ENCODE measurements around the gene INSM1. TPM values are rescaled to one million over a fixed set of nuclear protein-coding genes. Genes with fewer than 3 reads are reported as not detected.

INSM1 gene
- total RNA-seq, 2 experiments from 2014 or later = not detected

DNA sequence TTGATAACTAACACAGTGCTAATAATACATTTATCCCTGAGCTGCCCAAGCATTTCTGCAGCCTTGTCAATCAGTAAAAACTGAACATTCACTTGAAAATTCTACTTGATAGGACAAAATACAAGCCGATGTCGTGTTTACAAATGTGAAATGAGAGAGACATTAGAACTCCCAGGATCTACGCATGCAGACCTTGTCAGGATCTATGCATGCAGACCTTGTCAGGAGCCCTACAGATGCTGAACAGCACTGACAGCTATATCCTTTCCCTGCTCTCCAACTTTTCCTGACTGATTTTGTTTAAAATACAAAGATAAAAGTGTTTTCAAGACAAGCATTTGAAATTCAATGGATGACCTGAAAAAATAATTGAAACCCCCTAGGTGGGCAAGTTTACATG, 28.9 kb downstream of the INSM1 start:
- intact Hi-C loops (cut with DNase I, micrococcal nuclease) = no loop called here
- H3K27ac ChIP-seq (ENCODE audit: low read depth in 1 of 2, low read length in 2 of 2) = no peak overlapping the region
- TF ChIP-seq CTCF (IDR thresholded peaks at IDR 0.05) = no peak
- Mint-ChIP-seq H3K4me1 (ENCODE audit: low read depth) (no peaks in the 10 kb centered on the region), H3K9me3 (no peaks in the 10 kb centered on the region), H3K27ac (no peak overlapping the region), H3K27me3 (no peaks in the 10 kb centered on the region), H3K4me3 (no peak overlapping the region), H3K36me3 (ENCODE audit: low read depth) (peaks cover 36% of the 10 kb centered on the region)
- H3K9me3 ChIP-seq (ENCODE audit: control insufficient read depth in 1 of 2, insufficient read depth in 1 of 2, low read length in 2 of 2) = no peaks in the 10 kb centered on the region
- no peaks in the 10 kb centered on the region for H3K4me1 ChIP-seq (ENCODE audit: insufficient read depth, low read length)
- DNase-seq = no peak
- ATAC-seq (ENCODE audit: poor library complexity) = no peak
- no peak overlapping the region for H3K4me3 ChIP-seq (ENCODE audit: low read length)
- no peaks in the 10 kb centered on the region for H3K27me3 ChIP-seq (ENCODE audit: control insufficient read depth in 1 of 2, insufficient read depth in 2 of 2, low read length in 2 of 2)
- ChIA-PET POLR2A (no interaction called here), CTCF (no interaction called here)
- peaks cover 5% of the 10 kb centered on the region for H3K36me3 ChIP-seq (ENCODE audit: insufficient read depth, low read length)

DNA sequence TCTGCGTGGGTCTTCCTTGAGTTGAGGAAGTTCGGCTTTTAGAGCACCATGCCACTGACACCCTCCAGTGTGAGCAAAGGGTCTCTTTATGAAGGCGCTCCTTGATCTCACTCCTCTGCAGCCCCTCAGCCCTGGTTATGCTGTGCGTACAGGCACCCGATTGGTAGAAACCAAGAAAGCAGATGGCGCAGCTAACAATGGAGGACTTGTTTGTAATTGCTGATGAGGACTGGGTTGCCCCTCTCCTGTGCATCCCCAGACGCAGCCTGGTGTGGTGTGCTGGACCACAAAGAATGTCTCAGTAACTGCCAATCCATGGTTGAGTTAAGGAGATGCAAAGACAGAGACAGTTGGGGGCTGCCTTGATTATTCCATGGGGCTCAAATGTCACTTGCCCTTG, 30.2 kb downstream of the INSM1 start:
- H3K4me1 Mint-ChIP-seq (ENCODE audit: low read depth) = no peaks in the 10 kb centered on the region
- no peak overlapping the region for H3K27ac Mint-ChIP-seq
- intact Hi-C loops (cut with DNase I, micrococcal nuclease) = no loop called here
- no peaks in the 10 kb centered on the region for H3K9me3 Mint-ChIP-seq
- Histone ChIP-seq H3K27me3 (ENCODE audit: control insufficient read depth in 1 of 2, insufficient read depth in 2 of 2, low read length in 2 of 2) (no peaks in the 10 kb centered on the region), H3K36me3 (ENCODE audit: insufficient read depth, low read length) (peaks cover 9% of the 10 kb centered on the region), H3K9me3 (ENCODE audit: control insufficient read depth in 1 of 2, insufficient read depth in 1 of 2, low read length in 2 of 2) (no peaks in the 10 kb centered on the region), H3K4me1 (ENCODE audit: insufficient read depth, low read length) (no peaks in the 10 kb centered on the region), H3K27ac (ENCODE audit: low read depth in 1 of 2, low read length in 2 of 2) (no peak overlapping the region), H3K4me3 (ENCODE audit: low read length) (no peak overlapping the region)
- no peak for TF ChIP-seq CTCF (IDR thresholded peaks at IDR 0.05)
- DNase-seq (no peak), ATAC-seq (ENCODE audit: poor library complexity) (no peak)
- H3K36me3 Mint-ChIP-seq (ENCODE audit: low read depth) = peaks cover 36% of the 10 kb centered on the region
- H3K27me3 Mint-ChIP-seq = no peaks in the 10 kb centered on the region
- ChIA-PET CTCF (no interaction called here), POLR2A (no interaction called here)
- no peak overlapping the region for H3K4me3 Mint-ChIP-seq

DNA sequence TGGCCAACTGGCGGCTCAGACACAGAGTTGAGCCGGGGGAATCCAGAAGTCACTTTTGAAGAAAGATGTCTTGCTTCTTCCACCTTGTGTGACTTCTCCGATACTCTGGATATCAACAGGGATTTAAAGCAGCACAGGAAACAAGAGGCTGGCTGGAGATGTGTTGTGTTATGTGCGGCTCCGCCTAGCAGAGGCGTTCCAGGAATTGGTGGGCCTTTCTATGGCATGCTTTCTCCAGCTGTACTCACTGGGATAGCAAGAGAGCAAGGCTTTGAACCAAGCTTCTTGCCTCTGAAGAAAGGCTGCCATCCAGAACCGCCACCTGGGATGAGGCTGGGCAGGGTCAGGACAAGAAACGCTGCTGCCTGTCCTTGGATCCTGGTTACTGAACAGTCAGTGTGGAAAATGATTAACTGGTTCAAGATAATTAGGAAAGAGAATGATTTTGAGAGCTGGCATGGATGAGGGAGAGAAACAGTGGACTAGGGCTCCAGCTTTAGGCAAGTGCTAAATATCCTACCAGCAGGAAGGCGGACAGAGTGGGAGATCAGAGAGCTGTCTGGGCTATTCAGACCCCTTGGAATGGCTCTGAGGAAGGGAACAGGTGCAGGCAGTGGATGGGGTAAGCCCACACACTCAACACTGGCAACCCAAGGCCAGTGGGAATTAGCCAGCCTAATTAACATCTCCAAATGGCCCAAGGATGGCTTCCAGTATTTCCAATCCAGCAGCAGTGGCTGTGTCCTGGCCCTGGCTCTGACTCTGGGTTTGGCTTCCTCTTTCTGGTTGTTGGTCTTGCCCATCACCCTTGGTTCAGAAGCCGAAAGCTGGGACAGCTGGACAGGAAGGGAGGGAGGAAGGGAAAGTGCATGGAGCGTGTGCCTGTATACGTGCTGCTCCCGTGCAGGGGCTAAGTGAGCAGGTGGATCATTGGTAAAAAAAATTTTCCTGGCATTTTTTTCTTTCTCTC, 31.9 kb downstream of the INSM1 start:
- ATAC-seq (ENCODE audit: poor library complexity) (no peak), DNase-seq (no peak)
- ChIA-PET POLR2A (no interaction called here), CTCF (no interaction called here)
- Histone ChIP-seq H3K9me3 (ENCODE audit: control insufficient read depth in 1 of 2, insufficient read depth in 1 of 2, low read length in 2 of 2) (no peaks in the 10 kb centered on the region), H3K4me3 (ENCODE audit: low read length) (no peak overlapping the region), H3K36me3 (ENCODE audit: insufficient read depth, low read length) (peaks cover 8% of the 10 kb centered on the region), H3K27ac (ENCODE audit: low read depth in 1 of 2, low read length in 2 of 2) (no peak overlapping the region), H3K27me3 (ENCODE audit: control insufficient read depth in 1 of 2, insufficient read depth in 2 of 2, low read length in 2 of 2) (no peaks in the 10 kb centered on the region), H3K4me1 (ENCODE audit: insufficient read depth, low read length) (no peaks in the 10 kb centered on the region)
- intact Hi-C loops (cut with DNase I, micrococcal nuclease) = no loop called here
- no peak overlapping the region for H3K4me3 Mint-ChIP-seq
- peaks cover 25% of the 10 kb centered on the region for H3K36me3 Mint-ChIP-seq (ENCODE audit: low read depth)
- H3K27me3 Mint-ChIP-seq = no peaks in the 10 kb centered on the region
- H3K4me1 Mint-ChIP-seq (ENCODE audit: low read depth) = no peaks in the 10 kb centered on the region
- H3K9me3 Mint-ChIP-seq = no peaks in the 10 kb centered on the region
- TF ChIP-seq CTCF (IDR thresholded peaks at IDR 0.05) = no peak
- H3K27ac Mint-ChIP-seq = no peak overlapping the region
